ENCODE data around the gene DLK1. TPM values are rescaled to one million over a fixed set of nuclear protein-coding genes. Genes with fewer than 3 reads are reported as not detected.

DLK1 gene
- total and polyA plus RNA-seq, 3 experiments from 2014 or later = not detected

DNA sequence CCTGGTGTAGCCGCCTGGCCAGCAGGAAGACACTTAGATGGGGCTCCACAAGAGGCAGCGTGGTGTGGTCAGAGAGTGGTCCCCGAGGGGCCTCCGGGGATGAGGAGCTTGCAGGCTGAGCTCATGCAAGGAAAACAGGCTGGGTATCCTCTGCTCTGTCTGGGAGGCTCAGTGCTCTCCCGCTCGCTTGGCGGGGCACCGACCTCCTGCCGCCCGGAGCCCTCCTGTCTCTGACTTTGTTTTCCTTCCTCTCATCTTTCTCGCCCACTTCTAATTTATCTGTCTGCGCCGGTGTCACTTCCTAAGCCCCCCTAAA is 31.3 kb upstream of the DLK1 start:
- POLR2A ChIA-PET = no interaction called here
- no peaks in the 10 kb centered on the region for H3K27me3 ChIP-seq (ENCODE audit: insufficient read depth, low read length, poor library complexity, severe bottlenecking)
- Mint-ChIP-seq H3K4me3 (no peak overlapping the region), H3K27me3 (peaks cover 7 to 51% of the 10 kb centered on the region in 2 donors), H3K27ac (no peak overlapping the region), H3K4me1 (no peaks in the 10 kb centered on the region), H3K9me3 (no peaks in the 10 kb centered on the region), H3K36me3 (no peaks in the 10 kb centered on the region)
- H3K4me3 ChIP-seq (ENCODE audit: low read length) = no peak overlapping the region
- H3K27ac ChIP-seq (ENCODE audit: low read depth, low read length) = no peak overlapping the region
- CTCF ChIA-PET = no interaction called here
- no peak for DNase-seq
- no peaks in the 10 kb centered on the region for H3K9me3 ChIP-seq (ENCODE audit: low read length)
- no peaks in the 10 kb centered on the region for H3K4me1 ChIP-seq (ENCODE audit: insufficient read depth, low read length)
- H3K36me3 ChIP-seq (ENCODE audit: insufficient read depth, low read length) = no peaks in the 10 kb centered on the region

DNA sequence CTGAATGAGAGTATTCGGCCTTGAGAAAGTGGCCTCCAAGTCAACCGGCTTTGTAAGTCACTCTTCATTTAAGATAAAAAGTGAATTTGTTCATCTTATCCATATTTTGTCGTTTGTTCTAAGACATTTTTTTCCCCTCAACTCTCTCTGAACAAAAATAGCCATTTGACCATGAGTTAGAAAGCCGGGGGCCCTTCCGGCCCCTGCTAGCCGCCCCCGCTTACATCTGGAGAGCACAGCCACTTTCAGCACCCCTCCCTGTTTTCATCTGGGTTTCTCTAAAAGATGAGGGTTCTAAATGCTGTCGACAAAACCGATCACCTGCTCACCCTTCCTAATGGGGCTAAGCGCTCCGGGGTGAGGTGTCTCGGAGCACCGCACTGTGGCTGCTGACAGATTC is 30.7 kb upstream of the DLK1 start:
- Histone ChIP-seq H3K9me3 (ENCODE audit: low read length) (no peaks in the 10 kb centered on the region), H3K27ac (ENCODE audit: low read depth, low read length) (no peak overlapping the region), H3K36me3 (ENCODE audit: insufficient read depth, low read length) (no peaks in the 10 kb centered on the region), H3K27me3 (ENCODE audit: insufficient read depth, low read length, poor library complexity, severe bottlenecking) (no peaks in the 10 kb centered on the region), H3K4me1 (ENCODE audit: insufficient read depth, low read length) (no peaks in the 10 kb centered on the region), H3K4me3 (ENCODE audit: low read length) (no peak overlapping the region)
- ChIA-PET POLR2A (interaction anchor here (0.6 kb wide), 1 partner anchor 1004 kb away, joined by 4 read pairs; no protein-coding TSS in a partner anchor), CTCF (no interaction called here)
- H3K36me3 Mint-ChIP-seq = no peaks in the 10 kb centered on the region
- no peaks in the 10 kb centered on the region for H3K4me1 Mint-ChIP-seq
- H3K9me3 Mint-ChIP-seq = no peaks in the 10 kb centered on the region
- peaks cover 6 to 51% of the 10 kb centered on the region in 2 donors for H3K27me3 Mint-ChIP-seq
- no peak for DNase-seq
- H3K4me3 Mint-ChIP-seq = no peak overlapping the region
- H3K27ac Mint-ChIP-seq = peak overlapping the region in 1 of 8 donors; percentile 38

DNA sequence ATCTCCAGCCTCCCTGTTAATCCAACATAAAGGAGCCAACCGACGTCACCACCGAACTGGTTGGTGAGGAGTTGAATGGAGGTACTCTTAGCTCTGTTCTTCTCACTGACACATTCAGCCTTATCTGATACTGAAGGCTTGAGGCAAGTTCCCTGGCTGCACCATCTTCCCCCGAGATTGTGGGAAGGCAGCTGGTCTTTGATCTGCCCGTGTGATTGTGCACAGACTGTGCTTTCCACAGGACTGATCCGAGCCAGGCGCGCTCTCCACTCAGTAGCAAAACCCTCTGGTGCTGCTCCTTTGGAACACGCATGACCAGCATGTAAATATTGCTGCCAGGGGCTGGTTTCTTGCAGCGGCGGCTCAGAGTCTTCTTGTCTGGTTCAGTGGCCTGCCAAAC is 30.1 kb upstream of the DLK1 start:
- H3K27me3 ChIP-seq (ENCODE audit: insufficient read depth, low read length, poor library complexity, severe bottlenecking) = no peaks in the 10 kb centered on the region
- H3K27ac ChIP-seq (ENCODE audit: low read depth, low read length) = peak overlapping the region; percentile 38
- POLR2A ChIA-PET = interaction anchor here (0.6 kb wide), 1 partner anchor 1003 kb away, joined by 4 read pairs; no protein-coding TSS in a partner anchor
- no peaks in the 10 kb centered on the region for H3K4me1 ChIP-seq (ENCODE audit: insufficient read depth, low read length)
- CTCF ChIA-PET = no interaction called here
- peaks cover 6 to 50% of the 10 kb centered on the region in 2 donors for H3K27me3 Mint-ChIP-seq
- no peak overlapping the region for H3K4me3 Mint-ChIP-seq
- H3K36me3 Mint-ChIP-seq = no peaks in the 10 kb centered on the region
- no peaks in the 10 kb centered on the region for H3K36me3 ChIP-seq (ENCODE audit: insufficient read depth, low read length)
- H3K9me3 ChIP-seq (ENCODE audit: low read length) = no peaks in the 10 kb centered on the region
- H3K27ac Mint-ChIP-seq = peak overlapping the region in 1 of 8 donors; percentile 38
- no peak for DNase-seq
- no peaks in the 10 kb centered on the region for H3K9me3 Mint-ChIP-seq
- no peaks in the 10 kb centered on the region for H3K4me1 Mint-ChIP-seq
- no peak overlapping the region for H3K4me3 ChIP-seq (ENCODE audit: low read length)

GRCh38 chr14:100698066-100698465 is 28.6 kb upstream of the DLK1 start:
- no peak overlapping the region for H3K4me3 Mint-ChIP-seq
- DNase-seq = no peak
- H3K36me3 ChIP-seq (ENCODE audit: insufficient read depth, low read length) = no peaks in the 10 kb centered on the region
- H3K4me1 ChIP-seq (ENCODE audit: insufficient read depth, low read length) = no peaks in the 10 kb centered on the region
- H3K27ac ChIP-seq (ENCODE audit: low read depth, low read length) = peak overlapping the region; percentile 72
- no peaks in the 10 kb centered on the region for H3K27me3 ChIP-seq (ENCODE audit: insufficient read depth, low read length, poor library complexity, severe bottlenecking)
- H3K4me1 Mint-ChIP-seq = no peaks in the 10 kb centered on the region
- no peaks in the 10 kb centered on the region for H3K9me3 ChIP-seq (ENCODE audit: low read length)
- no peak overlapping the region for H3K27ac Mint-ChIP-seq
- no peak overlapping the region for H3K4me3 ChIP-seq (ENCODE audit: low read length)
- no peaks in the 10 kb centered on the region for H3K9me3 Mint-ChIP-seq
- H3K36me3 Mint-ChIP-seq = no peaks in the 10 kb centered on the region
- peaks cover 6 to 45% of the 10 kb centered on the region in 2 donors for H3K27me3 Mint-ChIP-seq
- ChIA-PET POLR2A (no interaction called here), CTCF (no interaction called here)

GRCh38 chr14:100698666-100699448 is 27.8 kb upstream of the DLK1 start:
- H3K9me3 ChIP-seq (ENCODE audit: low read length) = no peaks in the 10 kb centered on the region
- no peak for DNase-seq
- Mint-ChIP-seq H3K4me3 (no peak overlapping the region), H3K4me1 (no peaks in the 10 kb centered on the region), H3K27ac (peak overlapping the region in 1 of 8 donors; percentile 21), H3K27me3 (peaks cover 4 to 44% of the 10 kb centered on the region in 2 donors), H3K9me3 (no peaks in the 10 kb centered on the region), H3K36me3 (no peaks in the 10 kb centered on the region)
- ChIA-PET POLR2A (no interaction called here), CTCF (no interaction called here)
- H3K4me1 ChIP-seq (ENCODE audit: insufficient read depth, low read length) = no peaks in the 10 kb centered on the region
- no peaks in the 10 kb centered on the region for H3K27me3 ChIP-seq (ENCODE audit: insufficient read depth, low read length, poor library complexity, severe bottlenecking)
- no peaks in the 10 kb centered on the region for H3K36me3 ChIP-seq (ENCODE audit: insufficient read depth, low read length)
- no peak overlapping the region for H3K4me3 ChIP-seq (ENCODE audit: low read length)
- peak overlapping the region; percentile 72 for H3K27ac ChIP-seq (ENCODE audit: low read depth, low read length)

DNA sequence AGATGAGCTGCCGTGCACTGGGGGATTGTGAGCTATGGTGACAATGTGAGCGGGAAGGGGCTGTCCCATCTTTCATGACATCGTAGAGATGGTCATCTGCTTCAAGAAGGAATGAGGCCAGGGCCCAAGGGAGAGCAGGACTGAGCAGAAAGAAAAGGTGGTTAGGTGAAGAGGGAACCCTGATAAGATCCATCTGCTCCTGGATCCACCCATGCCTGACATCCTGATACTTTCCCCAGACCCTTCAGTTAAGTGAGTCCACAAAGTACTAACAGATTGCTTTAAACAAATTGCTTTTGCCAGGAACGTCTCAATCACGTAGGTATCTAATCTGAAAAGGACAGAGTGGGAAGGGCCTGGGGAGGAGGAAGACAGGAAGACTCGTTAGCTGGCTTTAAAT is 25.4 kb upstream of the DLK1 start:
- DNase-seq = no peak
- CTCF ChIA-PET = no interaction called here
- Mint-ChIP-seq H3K4me3 (no peak overlapping the region), H3K9me3 (no peaks in the 10 kb centered on the region), H3K27ac (no peak overlapping the region), H3K4me1 (no peaks in the 10 kb centered on the region), H3K36me3 (no peaks in the 10 kb centered on the region), H3K27me3 (peaks cover 4 to 44% of the 10 kb centered on the region in 2 donors)
- H3K27me3 ChIP-seq (ENCODE audit: insufficient read depth, low read length, poor library complexity, severe bottlenecking) = no peaks in the 10 kb centered on the region
- H3K4me3 ChIP-seq (ENCODE audit: low read length) = no peak overlapping the region
- H3K9me3 ChIP-seq (ENCODE audit: low read length) = no peaks in the 10 kb centered on the region
- POLR2A ChIA-PET = no interaction called here
- no peaks in the 10 kb centered on the region for H3K36me3 ChIP-seq (ENCODE audit: insufficient read depth, low read length)
- no peak overlapping the region for H3K27ac ChIP-seq (ENCODE audit: low read depth, low read length)
- H3K4me1 ChIP-seq (ENCODE audit: insufficient read depth, low read length) = no peaks in the 10 kb centered on the region

DNA sequence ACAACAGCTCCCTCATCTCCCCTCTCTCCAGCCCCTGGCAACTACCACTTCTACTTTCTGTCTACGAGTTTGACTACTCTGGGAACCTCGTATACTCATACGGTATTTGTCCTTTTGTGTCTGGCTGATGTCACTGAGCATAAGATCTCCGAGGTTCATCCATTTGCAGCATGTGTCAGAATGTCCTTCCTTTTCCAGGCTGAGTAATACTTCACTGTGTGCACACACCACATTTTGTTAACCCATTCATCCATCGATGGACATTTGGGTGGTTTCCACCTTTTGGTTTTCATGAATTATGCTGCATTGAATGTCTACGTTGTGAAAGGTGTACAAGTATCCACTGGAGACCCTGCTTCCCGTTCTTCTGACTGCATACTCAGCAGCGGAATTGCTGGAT is 24.1 kb upstream of the DLK1 start:
- Histone ChIP-seq H3K4me1 (ENCODE audit: insufficient read depth, low read length) (no peaks in the 10 kb centered on the region), H3K27ac (ENCODE audit: low read depth, low read length) (no peak overlapping the region), H3K27me3 (ENCODE audit: insufficient read depth, low read length, poor library complexity, severe bottlenecking) (no peaks in the 10 kb centered on the region), H3K9me3 (ENCODE audit: low read length) (no peaks in the 10 kb centered on the region), H3K4me3 (ENCODE audit: low read length) (no peak overlapping the region), H3K36me3 (ENCODE audit: insufficient read depth, low read length) (no peaks in the 10 kb centered on the region)
- no peak overlapping the region for H3K27ac Mint-ChIP-seq
- ChIA-PET CTCF (no interaction called here), POLR2A (no interaction called here)
- H3K27me3 Mint-ChIP-seq = peaks cover 4 to 39% of the 10 kb centered on the region in 2 donors
- H3K9me3 Mint-ChIP-seq = no peaks in the 10 kb centered on the region
- no peak overlapping the region for H3K4me3 Mint-ChIP-seq
- H3K4me1 Mint-ChIP-seq = no peaks in the 10 kb centered on the region
- no peak for DNase-seq
- no peaks in the 10 kb centered on the region for H3K36me3 Mint-ChIP-seq

- POLR2A ChIA-PET = no interaction called here
- Mint-ChIP-seq H3K4me3 (no peak overlapping the region), H3K4me1 (no peaks in the 10 kb centered on the region), H3K9me3 (no peaks in the 10 kb centered on the region), H3K36me3 (no peaks in the 10 kb centered on the region), H3K27me3 (peaks cover 4 to 34% of the 10 kb centered on the region in 2 donors), H3K27ac (no peak overlapping the region)
- H3K4me3 ChIP-seq (ENCODE audit: low read length) = no peak overlapping the region
- no peaks in the 10 kb centered on the region for H3K4me1 ChIP-seq (ENCODE audit: insufficient read depth, low read length)
- no peaks in the 10 kb centered on the region for H3K36me3 ChIP-seq (ENCODE audit: insufficient read depth, low read length)
- DNase-seq = no peak
- no peaks in the 10 kb centered on the region for H3K27me3 ChIP-seq (ENCODE audit: insufficient read depth, low read length, poor library complexity, severe bottlenecking)
- no peak overlapping the region for H3K27ac ChIP-seq (ENCODE audit: low read depth, low read length)
- CTCF ChIA-PET = no interaction called here
- no peaks in the 10 kb centered on the region for H3K9me3 ChIP-seq (ENCODE audit: low read length)
These were observed 23.1 kb upstream of the DLK1 start for GRCh38 chr14:100703386-100704220.
